HepG2 (cell line): Measurements from ENCODE around the gene C2CD3. TPM values are rescaled to one million over a fixed set of nuclear protein-coding genes. Genes with fewer than 3 reads are reported as not detected.

Experiments
- CHD2 ChIP-seq: IDR thresholded peaks from 2 replicates; pipeline ENCODE4 v1.6.1; 2011; ENCODE audit warnings: low read depth, low read length, improper control_type of control experiment
- ELF4 ChIP-seq: sonication (generic); formaldehyde crosslinking; IDR thresholded peaks from 2 replicates; pipeline ENCODE4 v1.5.0; 2020; ENCODE audit warnings: missing genetic modification reagents, mild to moderate bottlenecking, moderate library complexity, borderline replicate concordance
- ESRRA ChIP-seq: sonication (generic); formaldehyde crosslinking; IDR thresholded peaks from 2 replicates; pipeline ENCODE4 v1.5.1; 2020; ENCODE audit warnings: mild to moderate bottlenecking, low read depth, missing genetic modification reagents
- GTF3A ChIP-seq: sonication (generic); formaldehyde crosslinking; conservative IDR thresholded peaks from 2 replicates; pipeline ENCODE4 v1.4.0; 2020; ENCODE audit warnings: mild to moderate bottlenecking, missing genetic modification reagents
- JUNB ChIP-seq: sonication (generic); formaldehyde crosslinking; IDR thresholded peaks from 2 replicates; pipeline ENCODE4 v1.8.0; 2022; ENCODE audit warnings: missing genetic modification reagents, mild to moderate bottlenecking, borderline replicate concordance
- MXD4 ChIP-seq: IDR thresholded peaks from 2 replicates; pipeline ENCODE4 v1.6.1; 2016; ENCODE audit warnings: mild to moderate bottlenecking, missing biosample characterization, missing genetic modification reagents
- RBM39 ChIP-seq: fragments of 200-400 bp; formaldehyde crosslinking; IDR thresholded peaks from one replicate; pipeline ENCODE4 v1.6.1; 2018; ENCODE audit warnings: antibody characterized with exemption, mild to moderate bottlenecking, low read depth, low read length; ENCODE audit not compliant: poor library complexity, severe bottlenecking
- RELA ChIP-seq: sonication (generic); formaldehyde crosslinking; IDR thresholded peaks from 2 replicates; pipeline ENCODE4 v1.4.0; 2020; ENCODE audit warnings: missing genetic modification reagents
- RFX1 ChIP-seq: fragments of 450-650 bp; IDR thresholded peaks from 2 replicates; pipeline ENCODE4 v1.6.1; 2017
- SCMH1 ChIP-seq: sonication (generic); formaldehyde crosslinking; IDR thresholded peaks from 2 replicates; pipeline ENCODE4 v1.9.0; 2021; ENCODE audit warnings: missing genetic modification reagents, mild to moderate bottlenecking, borderline replicate concordance
- SMARCE1 ChIP-seq: fragments of 450-650 bp; IDR thresholded peaks from 2 replicates; pipeline ENCODE4 v1.6.1; 2017; ENCODE audit warnings: borderline replicate concordance
- SUZ12 ChIP-seq: fragments of 150-350 bp; IDR thresholded peaks from 2 replicates; pipeline ENCODE4 v1.6.1; 2014; ENCODE audit warnings: low read depth, low read length
- ZFP36 ChIP-seq: fragments of 150-350 bp; IDR thresholded peaks from 2 replicates; pipeline ENCODE4 v1.6.1; 2018; ENCODE audit warnings: borderline replicate concordance, low read length, low read depth; ENCODE audit not compliant: partially characterized antibody
- ZNF563 ChIP-seq: sonication (generic); formaldehyde crosslinking; IDR thresholded peaks from 2 replicates; pipeline ENCODE4 v1.8.0; 2022; ENCODE audit warnings: mild to moderate bottlenecking, moderate library complexity, missing genetic modification reagents
- ZNF816 ChIP-seq: sonication (generic); formaldehyde crosslinking; IDR thresholded peaks from 2 replicates; pipeline ENCODE4 v1.8.0; 2022; ENCODE audit warnings: missing genetic modification reagents, mild to moderate bottlenecking, borderline replicate concordance
- ZNF883 ChIP-seq: sonication (generic); formaldehyde crosslinking; IDR thresholded peaks from 2 replicates; pipeline ENCODE4 v1.5.1; 2020; ENCODE audit warnings: mild to moderate bottlenecking, missing genetic modification reagents; ENCODE audit errors: not compliant biosample characterization
- ZSCAN22 ChIP-seq: sonication (generic); formaldehyde crosslinking; IDR thresholded peaks from 2 replicates; pipeline ENCODE4 v1.4.0; 2020; ENCODE audit warnings: mild to moderate bottlenecking, missing genetic modification reagents
- ZSCAN5A ChIP-seq: sonication (generic); formaldehyde crosslinking; IDR thresholded peaks from 2 replicates; pipeline ENCODE4 v1.8.0; 2022; ENCODE audit warnings: mild to moderate bottlenecking, missing genetic modification reagents, borderline replicate concordance
- polyA plus RNA-seq, 8 experiments: library from polyadenylated mRNA; depleted of rRNA in 3 of 8; stranded (reverse) in 7 of 8; unstranded in 1 of 8; fragments of >200 nt; fragmentation: Illumina TruSeq in 4 of 8; extraction: Trizol in 4 of 8; gene quantifications; 2 replicates each; pipeline versions ENCODE4 v1.2.1 to v1.2.3, GENCODE V29; 2011 to 2016; ENCODE audit warnings: low read depth in 4 of 8, missing spikeins in 1 of 8, mixed read lengths in 1 of 8; ENCODE audit not compliant: insufficient read depth in 1 of 8
- total RNA-seq, 5 experiments: library from RNA; depleted of rRNA; stranded (reverse); fragments of >200 nt; fragmentation: Illumina TruSeq; extraction: Trizol; gene quantifications; 2 replicates each; pipeline ENCODE4 v1.2.3, GENCODE V29; 2016; ENCODE audit warnings: low read depth in 1 of 5
- TF ChIP-seq, protein P1 (sequence below): sonication (generic); formaldehyde crosslinking; IDR thresholded peaks from 2 replicates; pipeline ENCODE4 v1.4.0; 2020; ENCODE audit warnings: missing genetic modification reagents, borderline replicate concordance
- TF ChIP-seq, protein P2 (sequence below): sonication (generic); formaldehyde crosslinking; IDR thresholded peaks from 2 replicates; pipeline ENCODE4 v1.5.0; 2020; ENCODE audit warnings: mild to moderate bottlenecking, missing genetic modification reagents
- TF ChIP-seq, protein P3 (sequence below): sonication (generic); formaldehyde crosslinking; IDR thresholded peaks from 2 replicates; pipeline ENCODE4 v1.4.0; 2020; ENCODE audit warnings: mild to moderate bottlenecking, missing genetic modification reagents

C2CD3 gene
- total and polyA plus RNA-seq, 2 of the 13 experiments (the other 11 are each of a cell fraction or from before 2014, with no cell fraction given) = 5.5 to 6.4 TPM

GRCh38 chr11:74018331-74019005, 152.3 kb downstream of the C2CD3 start (continued):
- TF ChIP-seq ZSCAN5A (CRISPR knock-in tag) (no peak), SUZ12 (no peak), ZNF816 (peak; percentile 70; the same call in 1 of the 2 replicates), RFX1 (no peak), ZSCAN22 (no peak), SCMH1 (CRISPR knock-in tag) (no peak), ESRRA (no peak), MXD4 (no peak), SMARCE1 (no peak), JUNB (CRISPR knock-in tag) (no peak), GTF3A (CRISPR knock-in tag) (no peak), ZFP36 (no peak), ELF4 (CRISPR knock-in tag) (0 out of 2 replicates have a peak, but pooled peaks have one; percentile 57), RBM39 (no peak), ZNF563 (peak; percentile 49; the same call in 1 of the 2 replicates), ZNF883 (no peak), RELA (CRISPR knock-in tag) (no peak), CHD2 (no peak)
- TF ChIP-seq, protein P1, sequence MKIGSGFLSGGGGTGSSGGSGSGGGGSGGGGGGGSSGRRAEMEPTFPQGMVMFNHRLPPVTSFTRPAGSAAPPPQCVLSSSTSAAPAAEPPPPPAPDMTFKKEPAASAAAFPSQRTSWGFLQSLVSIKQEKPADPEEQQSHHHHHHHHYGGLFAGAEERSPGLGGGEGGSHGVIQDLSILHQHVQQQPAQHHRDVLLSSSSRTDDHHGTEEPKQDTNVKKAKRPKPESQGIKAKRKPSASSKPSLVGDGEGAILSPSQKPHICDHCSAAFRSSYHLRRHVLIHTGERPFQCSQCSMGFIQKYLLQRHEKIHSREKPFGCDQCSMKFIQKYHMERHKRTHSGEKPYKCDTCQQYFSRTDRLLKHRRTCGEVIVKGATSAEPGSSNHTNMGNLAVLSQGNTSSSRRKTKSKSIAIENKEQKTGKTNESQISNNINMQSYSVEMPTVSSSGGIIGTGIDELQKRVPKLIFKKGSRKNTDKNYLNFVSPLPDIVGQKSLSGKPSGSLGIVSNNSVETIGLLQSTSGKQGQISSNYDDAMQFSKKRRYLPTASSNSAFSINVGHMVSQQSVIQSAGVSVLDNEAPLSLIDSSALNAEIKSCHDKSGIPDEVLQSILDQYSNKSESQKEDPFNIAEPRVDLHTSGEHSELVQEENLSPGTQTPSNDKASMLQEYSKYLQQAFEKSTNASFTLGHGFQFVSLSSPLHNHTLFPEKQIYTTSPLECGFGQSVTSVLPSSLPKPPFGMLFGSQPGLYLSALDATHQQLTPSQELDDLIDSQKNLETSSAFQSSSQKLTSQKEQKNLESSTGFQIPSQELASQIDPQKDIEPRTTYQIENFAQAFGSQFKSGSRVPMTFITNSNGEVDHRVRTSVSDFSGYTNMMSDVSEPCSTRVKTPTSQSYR (CRISPR knock-in tag) = no peak
- TF ChIP-seq, protein P2, sequence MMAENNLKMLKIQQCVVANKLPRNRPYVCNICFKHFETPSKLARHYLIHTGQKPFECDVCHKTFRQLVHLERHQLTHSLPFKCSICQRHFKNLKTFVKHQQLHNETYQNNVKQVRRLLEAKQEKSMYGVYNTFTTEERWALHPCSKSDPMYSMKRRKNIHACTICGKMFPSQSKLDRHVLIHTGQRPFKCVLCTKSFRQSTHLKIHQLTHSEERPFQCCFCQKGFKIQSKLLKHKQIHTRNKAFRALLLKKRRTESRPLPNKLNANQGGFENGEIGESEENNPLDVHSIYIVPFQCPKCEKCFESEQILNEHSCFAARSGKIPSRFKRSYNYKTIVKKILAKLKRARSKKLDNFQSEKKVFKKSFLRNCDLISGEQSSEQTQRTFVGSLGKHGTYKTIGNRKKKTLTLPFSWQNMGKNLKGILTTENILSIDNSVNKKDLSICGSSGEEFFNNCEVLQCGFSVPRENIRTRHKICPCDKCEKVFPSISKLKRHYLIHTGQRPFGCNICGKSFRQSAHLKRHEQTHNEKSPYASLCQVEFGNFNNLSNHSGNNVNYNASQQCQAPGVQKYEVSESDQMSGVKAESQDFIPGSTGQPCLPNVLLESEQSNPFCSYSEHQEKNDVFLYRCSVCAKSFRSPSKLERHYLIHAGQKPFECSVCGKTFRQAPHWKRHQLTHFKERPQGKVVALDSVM (CRISPR knock-in tag) = peak; percentile 60; the same call in 1 of the 2 replicates
- TF ChIP-seq, protein P3, sequence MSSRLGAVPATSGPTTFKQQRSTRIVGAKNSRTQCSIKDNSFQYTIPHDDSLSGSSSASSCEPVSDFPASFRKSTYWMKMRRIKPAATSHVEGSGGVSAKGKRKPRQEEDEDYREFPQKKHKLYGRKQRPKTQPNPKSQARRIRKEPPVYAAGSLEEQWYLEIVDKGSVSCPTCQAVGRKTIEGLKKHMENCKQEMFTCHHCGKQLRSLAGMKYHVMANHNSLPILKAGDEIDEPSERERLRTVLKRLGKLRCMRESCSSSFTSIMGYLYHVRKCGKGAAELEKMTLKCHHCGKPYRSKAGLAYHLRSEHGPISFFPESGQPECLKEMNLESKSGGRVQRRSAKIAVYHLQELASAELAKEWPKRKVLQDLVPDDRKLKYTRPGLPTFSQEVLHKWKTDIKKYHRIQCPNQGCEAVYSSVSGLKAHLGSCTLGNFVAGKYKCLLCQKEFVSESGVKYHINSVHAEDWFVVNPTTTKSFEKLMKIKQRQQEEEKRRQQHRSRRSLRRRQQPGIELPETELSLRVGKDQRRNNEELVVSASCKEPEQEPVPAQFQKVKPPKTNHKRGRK (CRISPR knock-in tag) = no peak
